HFFc6 (cell line): Measurements from ENCODE around the gene PCDHGC4. TPM values are rescaled to one million over a fixed set of nuclear protein-coding genes. Genes with fewer than 3 reads are reported as not detected.

Experiments
- DNase-seq: peaks from one replicate; pipeline ENCODE4 v3.0.0-alpha.2; 2018
- H3K27ac Mint-ChIP-seq: 2 replicates; pipeline ENCODE4 v1.8.0; 2020; ENCODE audit warnings: mild to moderate bottlenecking, mixed read lengths
- H3K27me3 Mint-ChIP-seq: 2 replicates; pipeline ENCODE4 v1.8.0; 2021; ENCODE audit warnings: mild to moderate bottlenecking, moderate library complexity, mixed read lengths; ENCODE audit not compliant: insufficient read depth
- H3K36me3 Mint-ChIP-seq: 2 replicates; pipeline ENCODE4 v1.8.0; 2021; ENCODE audit warnings: low read depth, mixed read lengths
- H3K4me1 Mint-ChIP-seq: 2 replicates; pipeline ENCODE4 v1.8.0; 2020; ENCODE audit warnings: low read depth, mixed read lengths
- H3K4me3 Mint-ChIP-seq: 2 replicates; pipeline ENCODE4 v1.8.0; 2020; ENCODE audit warnings: mild to moderate bottlenecking, moderate library complexity, mixed read lengths
- H3K9me3 Mint-ChIP-seq: 2 replicates; pipeline ENCODE4 v1.8.0; 2020; ENCODE audit warnings: mild to moderate bottlenecking, mixed read lengths
- total RNA-seq, 6 experiments: library from RNA; stranded (reverse); fragmentation: NEBNext Ultra II Directional; extraction: Animal tissue kit (Norgen Biotek cat#: 25700); gene quantifications; 2 replicates in 1 of 6; 3 replicates in 5 of 6; pipeline ENCODE4 v1.2.3, GENCODE V29; 2021
- TF ChIP-seq, protein P1 (sequence below): fragments of 200-600 bp; sonication (generic); IDR thresholded peaks from 2 replicates; pipeline ENCODE4 v1.5.0; 2021; ENCODE audit warnings: antibody characterized with exemption, mild to moderate bottlenecking

The PCDHGC4 gene
- total RNA-seq, 6 experiments from 2014 or later, result 0.34 to 1.4 (median 0.62) TPM

DNA sequence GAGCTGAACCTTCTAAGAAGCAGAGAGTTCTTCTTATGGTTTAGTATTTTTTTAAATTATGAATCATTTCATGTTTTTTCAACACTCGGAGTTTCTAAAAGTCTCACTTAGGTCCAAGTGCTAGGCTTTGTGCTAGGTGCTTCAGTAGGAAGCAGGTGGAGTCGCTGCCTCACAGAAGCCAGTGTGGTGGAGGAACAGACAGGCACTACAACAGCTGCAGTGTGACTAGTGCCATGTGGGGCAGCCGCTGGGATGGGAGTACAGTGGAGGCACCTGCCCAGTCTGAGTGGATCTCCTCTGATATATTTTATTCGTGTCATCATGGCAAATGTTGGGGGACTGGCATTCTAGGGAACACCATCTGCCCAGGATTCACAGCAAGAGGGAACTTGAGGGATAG is 19.4 kb downstream of the PCDHGC4 start:
- peaks cover 5% of the 10 kb centered on the region for H3K27me3 Mint-ChIP-seq
- TF ChIP-seq, protein P1, sequence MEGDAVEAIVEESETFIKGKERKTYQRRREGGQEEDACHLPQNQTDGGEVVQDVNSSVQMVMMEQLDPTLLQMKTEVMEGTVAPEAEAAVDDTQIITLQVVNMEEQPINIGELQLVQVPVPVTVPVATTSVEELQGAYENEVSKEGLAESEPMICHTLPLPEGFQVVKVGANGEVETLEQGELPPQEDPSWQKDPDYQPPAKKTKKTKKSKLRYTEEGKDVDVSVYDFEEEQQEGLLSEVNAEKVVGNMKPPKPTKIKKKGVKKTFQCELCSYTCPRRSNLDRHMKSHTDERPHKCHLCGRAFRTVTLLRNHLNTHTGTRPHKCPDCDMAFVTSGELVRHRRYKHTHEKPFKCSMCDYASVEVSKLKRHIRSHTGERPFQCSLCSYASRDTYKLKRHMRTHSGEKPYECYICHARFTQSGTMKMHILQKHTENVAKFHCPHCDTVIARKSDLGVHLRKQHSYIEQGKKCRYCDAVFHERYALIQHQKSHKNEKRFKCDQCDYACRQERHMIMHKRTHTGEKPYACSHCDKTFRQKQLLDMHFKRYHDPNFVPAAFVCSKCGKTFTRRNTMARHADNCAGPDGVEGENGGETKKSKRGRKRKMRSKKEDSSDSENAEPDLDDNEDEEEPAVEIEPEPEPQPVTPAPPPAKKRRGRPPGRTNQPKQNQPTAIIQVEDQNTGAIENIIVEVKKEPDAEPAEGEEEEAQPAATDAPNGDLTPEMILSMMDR, result no peak

DNA sequence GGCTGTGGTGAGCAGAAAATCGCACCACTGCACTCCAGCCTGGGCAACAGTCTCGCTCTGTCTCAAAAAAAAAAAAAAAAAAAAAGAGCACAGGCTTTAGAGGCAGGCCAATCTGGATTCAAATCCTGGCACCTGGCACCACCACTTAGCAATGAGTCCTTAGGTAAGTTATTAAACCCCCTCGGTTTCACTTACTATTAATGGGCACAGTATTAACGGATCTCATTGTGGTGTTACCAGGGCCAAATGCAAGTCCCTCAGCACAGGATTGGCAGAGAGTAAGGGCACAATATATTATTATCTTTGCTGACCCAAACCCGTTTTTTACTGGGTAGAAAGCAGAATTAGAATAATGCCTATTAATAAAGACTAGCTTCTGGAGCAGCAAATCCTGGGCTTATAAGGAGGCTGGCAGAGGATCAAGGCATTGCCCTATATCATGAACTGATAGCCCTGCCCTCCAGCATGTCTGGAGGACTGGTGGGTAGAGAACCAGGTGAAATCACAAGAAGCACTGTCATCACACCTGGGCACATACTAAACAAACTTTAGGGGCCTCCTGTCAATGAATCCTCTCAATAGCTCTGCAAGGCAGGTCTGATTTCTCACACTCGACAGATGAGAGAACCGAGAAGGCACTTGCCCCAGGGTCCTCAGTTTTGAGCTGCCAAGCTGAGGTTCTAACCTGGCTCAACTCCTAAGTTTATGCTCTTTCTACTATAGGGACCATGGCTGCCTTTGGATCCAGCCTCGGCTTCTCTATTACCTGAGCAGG is 21.7 kb downstream of the PCDHGC4 start:
- peak overlapping the region; percentile 98 for H3K27ac Mint-ChIP-seq
- H3K27me3 Mint-ChIP-seq, result peaks cover 11% of the 10 kb centered on the region
- peaks cover 27% of the 10 kb centered on the region for H3K36me3 Mint-ChIP-seq
- no peak for DNase-seq
- TF ChIP-seq, protein P1, result no peak
- H3K9me3 Mint-ChIP-seq, result no peaks in the 10 kb centered on the region
- H3K4me1 Mint-ChIP-seq, result peaks cover 43% of the 10 kb centered on the region
- peak overlapping the region; percentile 86; the same call in 1 of the 2 replicates for H3K4me3 Mint-ChIP-seq

More for the DNA sequence above, 19.4 kb downstream of the PCDHGC4 start:
- no peak overlapping the region for H3K4me3 Mint-ChIP-seq
- peaks cover 27% of the 10 kb centered on the region for H3K4me1 Mint-ChIP-seq
- H3K27ac Mint-ChIP-seq, result no peak overlapping the region
- no peaks in the 10 kb centered on the region for H3K9me3 Mint-ChIP-seq
- peaks cover 15% of the 10 kb centered on the region; the same call in 1 of the 2 replicates for H3K36me3 Mint-ChIP-seq
- DNase-seq, result no peak

DNA sequence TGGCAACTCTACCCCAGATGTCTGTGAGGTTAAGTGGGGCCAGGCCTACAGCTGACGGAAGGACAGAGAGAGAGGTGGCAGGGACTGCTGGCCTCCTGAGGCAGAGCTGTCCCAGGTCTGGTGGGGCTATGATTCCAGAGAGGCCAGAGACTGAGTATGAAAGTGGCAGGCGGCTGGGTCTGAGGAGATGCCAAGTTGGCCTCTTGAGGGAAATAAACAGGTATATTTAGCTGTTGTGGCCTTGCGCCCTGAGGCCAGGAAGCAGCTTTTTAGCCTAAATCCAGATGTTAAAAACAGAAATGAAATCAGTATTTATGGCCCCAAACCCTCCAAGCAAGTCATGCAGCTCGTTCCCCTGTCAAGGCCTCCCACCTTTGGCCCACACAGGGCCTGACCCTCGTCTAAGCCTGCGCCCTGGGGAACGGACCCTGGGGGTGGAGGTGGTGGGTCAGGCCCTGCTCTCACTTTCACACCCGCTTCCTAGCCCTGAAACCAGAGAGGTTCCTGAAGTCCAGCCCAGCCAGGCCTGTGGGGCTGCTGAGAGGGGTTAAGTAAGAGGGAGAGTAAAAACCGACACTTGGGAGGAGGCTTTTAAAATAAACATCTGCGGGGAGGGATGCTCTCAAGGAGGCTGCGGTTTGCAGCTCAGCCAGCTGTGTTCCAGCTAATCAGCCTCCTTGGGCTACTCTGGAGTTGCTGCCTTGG is 22.7 kb downstream of the PCDHGC4 start:
- H3K27me3 Mint-ChIP-seq, result peaks cover 14% of the 10 kb centered on the region
- peaks cover 30% of the 10 kb centered on the region for H3K36me3 Mint-ChIP-seq
- H3K4me3 Mint-ChIP-seq, result peak overlapping the region; percentile 86
- H3K4me1 Mint-ChIP-seq, result peaks cover 51% of the 10 kb centered on the region
- no peaks in the 10 kb centered on the region for H3K9me3 Mint-ChIP-seq
- peak; percentile 71 for DNase-seq
- TF ChIP-seq, protein P1, result no peak
- peak overlapping the region; percentile 98 for H3K27ac Mint-ChIP-seq

DNA sequence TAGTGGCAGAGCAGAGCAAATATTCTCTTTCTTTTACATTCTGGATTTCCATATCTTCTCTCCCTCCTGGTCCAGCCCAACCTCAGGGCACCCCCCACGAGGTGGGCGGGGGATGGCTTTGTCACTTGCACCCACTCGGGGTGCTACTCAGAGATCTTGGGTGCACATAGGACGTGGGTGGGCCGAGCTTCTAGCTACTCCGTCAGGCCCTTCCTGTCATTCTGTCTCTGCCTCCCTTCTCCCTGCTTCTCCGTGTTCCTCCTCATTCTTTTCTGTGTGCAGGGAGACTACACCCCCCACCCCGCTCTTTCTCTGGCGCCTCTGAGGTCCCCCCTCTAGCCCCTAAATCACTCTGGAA is 23.6 kb downstream of the PCDHGC4 start:
- no peak for DNase-seq
- H3K4me3 Mint-ChIP-seq, result peak overlapping the region; percentile 86
- H3K4me1 Mint-ChIP-seq, result peaks cover 60% of the 10 kb centered on the region

DNA sequence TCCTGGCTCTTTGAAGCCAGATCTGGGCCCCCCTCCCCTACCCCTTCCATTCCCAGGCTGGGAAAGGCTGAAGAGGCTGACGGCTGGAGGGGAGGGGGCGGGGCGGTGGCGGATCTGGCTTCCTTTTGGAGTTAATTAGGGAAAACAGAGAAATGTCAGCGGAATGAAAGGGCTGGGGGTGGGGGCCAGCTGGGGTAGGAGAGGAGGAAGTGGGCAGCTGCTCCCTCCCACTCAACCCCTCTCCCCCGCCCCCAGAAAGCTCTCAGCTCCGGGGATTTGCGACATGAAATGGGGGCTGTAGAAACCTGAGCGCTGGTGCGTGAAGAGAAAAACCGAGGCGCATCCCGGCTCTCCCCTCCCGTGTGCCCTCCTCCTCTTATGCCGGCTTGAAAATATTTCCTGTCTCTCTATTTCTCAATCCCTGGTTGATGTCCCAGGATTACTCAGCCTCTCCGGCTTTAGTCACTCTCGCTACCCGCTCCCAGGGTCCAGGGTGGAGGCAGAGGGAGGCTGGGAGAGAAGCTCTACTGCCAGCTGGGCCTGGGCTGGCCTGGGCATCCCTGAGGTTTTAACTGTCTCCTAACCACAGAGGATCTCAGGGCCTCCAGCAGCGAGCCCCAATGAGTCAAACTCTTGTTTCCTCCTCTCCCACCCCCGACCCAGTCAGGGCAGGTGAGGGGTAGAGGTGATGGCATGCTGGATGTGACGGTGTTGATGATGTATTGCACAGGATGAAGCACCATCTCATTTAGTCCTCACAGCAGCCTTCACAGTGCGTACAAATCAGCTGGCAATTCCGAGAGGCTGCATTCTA is 24.2 kb downstream of the PCDHGC4 start:
- Mint-ChIP-seq H3K36me3 (peaks cover 30% of the 10 kb centered on the region), H3K27ac (peak overlapping the region; percentile 98), H3K4me3 (peak overlapping the region; percentile 86), H3K9me3 (no peaks in the 10 kb centered on the region), H3K27me3 (peaks cover 22% of the 10 kb centered on the region), H3K4me1 (peaks cover 66% of the 10 kb centered on the region)
- TF ChIP-seq, protein P1, result no peak
- DNase-seq, result peak; percentile 95

More for the DNA sequence above, 23.6 kb downstream of the PCDHGC4 start:
- H3K27ac Mint-ChIP-seq, result peak overlapping the region; percentile 98
- TF ChIP-seq, protein P1, result no peak
- H3K27me3 Mint-ChIP-seq, result peaks cover 18% of the 10 kb centered on the region
- peaks cover 30% of the 10 kb centered on the region for H3K36me3 Mint-ChIP-seq
- no peaks in the 10 kb centered on the region for H3K9me3 Mint-ChIP-seq
